Natural killer cell (primary cell): ENCODE results near the gene KRTAP19-8. TPM values are rescaled to one million over a fixed set of nuclear protein-coding genes. Genes with fewer than 3 reads are reported as not detected.

Experiments
- ATAC-seq, 3 donors: fragments of 150-1000 bp in 2 of 3; fragments of 200-7000 bp in 1 of 3; cut with Tn5 transposase; 1 replicate in 1 of 3; 2 replicates in 2 of 3; pipeline ENCODE4 v1.10.0; 2021; ENCODE audit warnings: mild to moderate bottlenecking in 2 of 3, moderate library complexity in 2 of 3
- DNase-seq, 2 donors: peaks; one replicate each; pipeline versions ENCODE4 v3.0.0 to v3.0.0-alpha.2; 2013 to 2021; ENCODE audit warnings: mixed read lengths in 1 of 2
- H3K27ac ChIP-seq: one replicate; pipeline ENCODE4 v1.5.1; 2013; ENCODE audit warnings: mild to moderate bottlenecking, low read length
- H3K27me3 ChIP-seq: one replicate; pipeline ENCODE4 v1.6.1; 2013; ENCODE audit warnings: low read length; ENCODE audit not compliant: control insufficient read depth, insufficient read depth
- H3K36me3 ChIP-seq: one replicate; pipeline ENCODE4 v1.6.1; 2013; ENCODE audit warnings: low read length; ENCODE audit not compliant: control insufficient read depth, insufficient read depth
- H3K4me1 ChIP-seq: one replicate; pipeline ENCODE4 v1.6.1; 2013; ENCODE audit warnings: low read length; ENCODE audit not compliant: control insufficient read depth, insufficient read depth
- H3K4me3 ChIP-seq: one replicate; pipeline ENCODE4 v1.5.1; 2013; ENCODE audit warnings: low read length
- H3K9me3 ChIP-seq: one replicate; pipeline ENCODE4 v1.6.1; 2013; ENCODE audit warnings: low read length; ENCODE audit not compliant: control insufficient read depth, insufficient read depth
- H3K27ac Mint-ChIP-seq, 2 donors: one replicate each; pipeline ENCODE4 v1.8.0; 2022; ENCODE audit warnings: mild to moderate bottlenecking in 2 of 2, mixed read lengths in 2 of 2, moderate library complexity in 1 of 2
- H3K27me3 Mint-ChIP-seq, 2 donors: one replicate each; pipeline ENCODE4 v1.8.0; 2022; ENCODE audit warnings: low read depth in 2 of 2, mixed read lengths in 2 of 2
- H3K36me3 Mint-ChIP-seq: one replicate; pipeline ENCODE4 v1.8.0; 2022; ENCODE audit warnings: mixed read lengths
- H3K4me1 Mint-ChIP-seq, 2 donors: one replicate each; pipeline ENCODE4 v1.8.0; 2022; ENCODE audit warnings: mixed read lengths in 2 of 2
- H3K4me3 Mint-ChIP-seq: one replicate; pipeline ENCODE4 v1.8.0; 2022; ENCODE audit warnings: mild to moderate bottlenecking, moderate library complexity, mixed read lengths
- H3K9me3 Mint-ChIP-seq, 2 donors: one replicate each; pipeline ENCODE4 v1.8.0; 2022; ENCODE audit warnings: mixed read lengths in 2 of 2
- CTCF ChIP-seq: fragments of 200-600 bp; IDR thresholded peaks from one replicate; pipeline ENCODE4 v1.8.0; 2022; ENCODE audit warnings: antibody characterized with exemption
- WGBS: methylation state at CpG from one replicate; pipeline ENCODE4 v1.1.7; 2013; ENCODE audit warnings: missing lambda C conversion rate; ENCODE audit not compliant: insufficient coverage; 5-methylcytosine and 5-hydroxymethylcytosine counted together
- intact Hi-C: fragments of 100-400 bp; cut with micrococcal nuclease; formaldehyde crosslinking; loops from one replicate; pipeline ENCODE4 v1.14.2; 2022
- total RNA-seq, 4 donors: library from RNA; stranded (reverse); fragments of 120-200 nt in 1 of 4; gene quantifications; one replicate each; pipeline versions ENCODE4 v1.2.3 to v1.2.4, GENCODE V29; 2013 to 2022

Gene KRTAP19-8
- total RNA-seq, 3 donors from 2014 or later (not counting 1 experiment from before 2014, with no cell fraction given), result not detected

DNA sequence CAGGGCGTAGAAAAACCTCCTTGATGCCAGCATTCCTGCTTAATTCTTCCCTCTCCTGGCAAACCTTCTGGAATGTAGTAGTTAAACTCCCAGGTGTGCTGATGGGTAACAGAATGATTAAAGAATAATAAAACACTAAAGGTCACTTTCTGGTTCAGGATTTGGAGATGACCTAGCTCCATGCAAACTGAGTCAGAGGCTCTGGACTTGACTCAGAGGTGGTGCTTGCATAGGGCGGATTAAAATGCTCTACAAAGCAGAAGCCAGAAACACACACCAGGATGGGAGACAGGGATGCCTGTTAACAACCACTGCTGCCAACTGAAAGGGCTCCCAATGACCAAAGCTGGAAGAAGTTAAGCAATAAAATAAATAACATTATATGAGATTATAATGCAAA, 41.5 kb downstream of the KRTAP19-8 start:
- TF ChIP-seq CTCF, result no peak
- DNase-seq (no peak), ATAC-seq (no peak)
- Mint-ChIP-seq H3K9me3 (no peaks in the 10 kb centered on the region), H3K27me3 (peaks cover 7 to 10% of the 10 kb centered on the region in 2 donors), H3K4me1 (no peaks in the 10 kb centered on the region), H3K27ac (no peak overlapping the region), H3K36me3 (no peaks in the 10 kb centered on the region), H3K4me3 (no peak overlapping the region)
- H3K27ac ChIP-seq, result no peak overlapping the region
- H3K36me3 ChIP-seq, result no peaks in the 10 kb centered on the region
- H3K9me3 ChIP-seq, result no peaks in the 10 kb centered on the region
- intact Hi-C loops, result no loop called here
- H3K4me3 ChIP-seq, result no peak overlapping the region
- H3K27me3 ChIP-seq, result no peaks in the 10 kb centered on the region
- 90% methylated on average over 2 of the region's 2 CpGs for WGBS
- no peaks in the 10 kb centered on the region for H3K4me1 ChIP-seq

- Histone ChIP-seq H3K4me1 (no peaks in the 10 kb centered on the region), H3K27me3 (no peaks in the 10 kb centered on the region), H3K27ac (no peak overlapping the region), H3K9me3 (no peaks in the 10 kb centered on the region), H3K36me3 (no peaks in the 10 kb centered on the region), H3K4me3 (no peak overlapping the region)
- TF ChIP-seq CTCF, result no peak
- H3K9me3 Mint-ChIP-seq, result no peaks in the 10 kb centered on the region
- H3K36me3 Mint-ChIP-seq, result no peaks in the 10 kb centered on the region
- H3K27me3 Mint-ChIP-seq, result peaks cover 7 to 10% of the 10 kb centered on the region in 2 donors
- H3K4me1 Mint-ChIP-seq, result no peaks in the 10 kb centered on the region
- no peak overlapping the region for H3K27ac Mint-ChIP-seq
- intact Hi-C loops, result no loop called here
- DNase-seq (no peak), ATAC-seq (no peak)
- no peak overlapping the region for H3K4me3 Mint-ChIP-seq
- 83% methylated on average over 5 of the region's 5 CpGs for WGBS
Measured at GRCh38 chr21:30994932-30995331, 43.3 kb downstream of the KRTAP19-8 start.

- H3K36me3 ChIP-seq, result no peaks in the 10 kb centered on the region
- no peak for TF ChIP-seq CTCF
- ATAC-seq (no peak), DNase-seq (no peak)
- H3K27ac ChIP-seq, result no peak overlapping the region
- H3K9me3 Mint-ChIP-seq, result peaks cover 0 to 2% of the 10 kb centered on the region in 2 donors
- H3K27me3 ChIP-seq, result no peaks in the 10 kb centered on the region
- no peak overlapping the region for H3K27ac Mint-ChIP-seq
- no peaks in the 10 kb centered on the region for H3K36me3 Mint-ChIP-seq
- no peaks in the 10 kb centered on the region for H3K4me1 Mint-ChIP-seq
- H3K4me3 Mint-ChIP-seq, result no peak overlapping the region
- H3K4me3 ChIP-seq, result no peak overlapping the region
- peaks cover 7 to 12% of the 10 kb centered on the region in 2 donors for H3K27me3 Mint-ChIP-seq
- no peaks in the 10 kb centered on the region for H3K4me1 ChIP-seq
- 79% methylated on average over 4 of the region's 5 CpGs for WGBS
- intact Hi-C loops, result no loop called here
- no peaks in the 10 kb centered on the region for H3K9me3 ChIP-seq
Measured at GRCh38 chr21:30990514-30991262, 47.6 kb downstream of the KRTAP19-8 start.

- no peak overlapping the region for H3K4me3 ChIP-seq
- 86% methylated on average over 1 of the region's 1 CpG for WGBS
- no peaks in the 10 kb centered on the region for H3K4me1 Mint-ChIP-seq
- H3K4me1 ChIP-seq, result no peaks in the 10 kb centered on the region
- ATAC-seq (no peak), DNase-seq (no peak)
- intact Hi-C loops, result no loop called here
- peaks cover 0 to 2% of the 10 kb centered on the region in 2 donors for H3K9me3 Mint-ChIP-seq
- H3K27ac ChIP-seq, result no peak overlapping the region
- no peaks in the 10 kb centered on the region for H3K36me3 ChIP-seq
- H3K27ac Mint-ChIP-seq, result no peak overlapping the region
- no peak for TF ChIP-seq CTCF
- no peaks in the 10 kb centered on the region for H3K9me3 ChIP-seq
- no peaks in the 10 kb centered on the region for H3K36me3 Mint-ChIP-seq
- H3K27me3 Mint-ChIP-seq, result peaks cover 7 to 15% of the 10 kb centered on the region in 2 donors
- H3K4me3 Mint-ChIP-seq, result no peak overlapping the region
- no peaks in the 10 kb centered on the region for H3K27me3 ChIP-seq
Measured at GRCh38 chr21:30988706-30989105, 49.6 kb downstream of the KRTAP19-8 start.
